GM12865 (cell line): ENCODE measurements around the gene TASP1.

Experiments used
- DNase-seq: peaks from one replicate; pipeline ENCODE4 v3.0.0; 2010; ENCODE audit warnings: low read depth
- H3K4me3 ChIP-seq: 2 replicates; pipeline ENCODE4 v1.5.1; 2011; ENCODE audit warnings: mild to moderate bottlenecking, low read depth, low read length, control low read depth
- CTCF ChIP-seq: IDR thresholded peaks from 2 replicates; pipeline ENCODE4 v1.5.1; 2011; ENCODE audit warnings: low read length, control low read depth, low read depth, inconsistent platforms; ENCODE audit not compliant: insufficient read depth; ENCODE audit errors: missing control alignments

TASP1 gene

GRCh38 chr20:13426870-13427269 lies 211.9 kb downstream of the TASP1 start:
- no peak for TF ChIP-seq CTCF
- H3K4me3 ChIP-seq, result no peak overlapping the region
- no peak for DNase-seq

- DNase-seq, result no peak
- no peak for TF ChIP-seq CTCF
- no peak overlapping the region for H3K4me3 ChIP-seq
Observed at GRCh38 chr20:13425381-13426135, 213.2 kb downstream of the TASP1 start.

- H3K4me3 ChIP-seq, result no peak overlapping the region
- DNase-seq, result no peak
- TF ChIP-seq CTCF, result no peak
Observed at GRCh38 chr20:13424174-13424833, 214.4 kb downstream of the TASP1 start.

GRCh38 chr20:13423472-13424173 lies 215.1 kb downstream of the TASP1 start:
- no peak overlapping the region for H3K4me3 ChIP-seq
- DNase-seq, result no peak
- TF ChIP-seq CTCF, result no peak

- DNase-seq, result no peak
- TF ChIP-seq CTCF, result no peak
- no peak overlapping the region for H3K4me3 ChIP-seq
Observed at GRCh38 chr20:13422637-13423036, 216.1 kb downstream of the TASP1 start.

- no peak overlapping the region for H3K4me3 ChIP-seq
- DNase-seq, result no peak
- TF ChIP-seq CTCF, result no peak
Observed at GRCh38 chr20:13420625-13421024, 218.1 kb downstream of the TASP1 start.
